ENCODE measurements around the gene NAA80. TPM values are rescaled to one million over a fixed set of nuclear protein-coding genes. Genes with fewer than 3 reads are reported as not detected.

Gene NAA80
- polyA plus RNA-seq, 1 of the 3 experiments (the other 2 are of a cell fraction), result 10.5 TPM

DNA sequence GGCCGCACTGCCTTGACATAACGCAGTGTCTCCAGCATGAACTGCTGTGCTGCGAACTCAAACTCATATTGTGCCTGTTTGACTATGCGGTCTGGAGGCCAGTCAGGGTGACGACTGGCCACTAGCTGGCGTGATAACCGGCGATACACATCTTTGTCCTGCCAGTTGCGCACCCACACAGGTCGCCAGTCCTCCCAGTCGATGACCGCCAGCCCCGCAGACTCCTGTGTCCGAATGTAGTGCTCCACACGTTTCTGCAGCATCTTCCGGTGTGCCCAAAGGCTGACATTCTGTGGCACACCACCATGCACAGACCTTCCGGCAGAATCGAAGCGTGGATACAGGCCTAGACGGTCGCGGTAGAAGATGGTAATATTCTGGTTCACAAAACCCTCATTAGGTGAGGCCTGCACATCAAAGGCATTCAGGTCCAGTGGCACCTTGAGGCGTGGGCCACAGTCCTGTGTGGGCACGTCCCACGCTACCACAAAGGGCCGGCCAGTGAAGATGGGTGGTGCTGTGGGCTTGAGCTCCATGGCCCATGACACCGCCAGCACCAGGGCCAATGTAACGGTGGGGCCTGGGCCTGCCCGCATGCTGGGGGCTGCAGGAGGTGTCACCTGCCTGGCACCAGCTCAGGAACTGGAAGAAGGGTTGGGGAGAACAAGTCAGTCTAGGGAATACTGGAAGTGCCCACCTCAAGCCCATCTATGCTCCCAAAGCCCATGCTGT, 20.9 kb upstream of the NAA80 start:
- peak overlapping the region; percentile 93 for H3K9ac ChIP-seq
- H3K79me2 ChIP-seq (ENCODE audit: insufficient read depth), result peaks cover 39% of the 10 kb centered on the region
- H2AFZ ChIP-seq (ENCODE audit: low read depth), result no peak overlapping the region
- H3K4me1 ChIP-seq (ENCODE audit: control insufficient read depth in 1 of 2, insufficient read depth in 2 of 2, low read depth in 1 of 2, low read length in 1 of 2), result peaks cover 0 to 40% of the 10 kb centered on the region in 2 experiments; a peak in 2 of 4 replicates
- no peaks in the 10 kb centered on the region for H3K9me3 ChIP-seq
- H3K9me2 ChIP-seq, result no peaks in the 10 kb centered on the region
- H3K27ac ChIP-seq (ENCODE audit: low read depth in 2 of 2, low read length in 1 of 2), result peak overlapping the region; percentile 92 to 94
- DNase-seq, result no peak
- H4K20me1 ChIP-seq (ENCODE audit: insufficient read depth), result no peaks in the 10 kb centered on the region
- H3K4me2 ChIP-seq, result peak overlapping the region; percentile 80
- WGBS (ENCODE audit: low lambda C conversion rate), result 74% methylated on average over 22 of the region's 29 CpGs
- peak overlapping the region; percentile 92 to 94 for H3K4me3 ChIP-seq (ENCODE audit: low read depth in 2 of 2, low read length in 1 of 2)
- CTCF ChIA-PET, result interaction anchor here (0.7 to 6.0 kb wide), 8 partner anchors 8 to 223 kb away, joined by 3 to 60 read pairs (median 6); partner anchors contain the start of genes HYAL1, HYAL3, IFRD2 and NAA80
- peaks cover 12% of the 10 kb centered on the region for H3F3A ChIP-seq (replicated peaks; ENCODE audit: insufficient read depth)
- no peaks in the 10 kb centered on the region for H3K27me3 ChIP-seq (ENCODE audit: insufficient read depth)
- H3K36me3 ChIP-seq (replicated peaks in 1 of 2; ENCODE audit: control insufficient read depth in 1 of 2, insufficient read depth in 2 of 2, low read length in 1 of 2), result peaks cover 15 to 37% of the 10 kb centered on the region in 2 experiments
- POLR2A ChIA-PET, result interaction anchor here (0.6 to 1.8 kb wide), 2 partner anchors 14 to 17 kb away, joined by 3 to 5 read pairs; no protein-coding TSS in a partner anchor
- no peak for TF ChIP-seq TCF12 (IDR thresholded peaks at IDR 0.05)
- TF ChIP-seq, protein P1, sequence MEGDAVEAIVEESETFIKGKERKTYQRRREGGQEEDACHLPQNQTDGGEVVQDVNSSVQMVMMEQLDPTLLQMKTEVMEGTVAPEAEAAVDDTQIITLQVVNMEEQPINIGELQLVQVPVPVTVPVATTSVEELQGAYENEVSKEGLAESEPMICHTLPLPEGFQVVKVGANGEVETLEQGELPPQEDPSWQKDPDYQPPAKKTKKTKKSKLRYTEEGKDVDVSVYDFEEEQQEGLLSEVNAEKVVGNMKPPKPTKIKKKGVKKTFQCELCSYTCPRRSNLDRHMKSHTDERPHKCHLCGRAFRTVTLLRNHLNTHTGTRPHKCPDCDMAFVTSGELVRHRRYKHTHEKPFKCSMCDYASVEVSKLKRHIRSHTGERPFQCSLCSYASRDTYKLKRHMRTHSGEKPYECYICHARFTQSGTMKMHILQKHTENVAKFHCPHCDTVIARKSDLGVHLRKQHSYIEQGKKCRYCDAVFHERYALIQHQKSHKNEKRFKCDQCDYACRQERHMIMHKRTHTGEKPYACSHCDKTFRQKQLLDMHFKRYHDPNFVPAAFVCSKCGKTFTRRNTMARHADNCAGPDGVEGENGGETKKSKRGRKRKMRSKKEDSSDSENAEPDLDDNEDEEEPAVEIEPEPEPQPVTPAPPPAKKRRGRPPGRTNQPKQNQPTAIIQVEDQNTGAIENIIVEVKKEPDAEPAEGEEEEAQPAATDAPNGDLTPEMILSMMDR (IDR thresholded peaks at IDR 0.05), result peak; percentile 16; the same call in 1 of the 2 replicates

DNA sequence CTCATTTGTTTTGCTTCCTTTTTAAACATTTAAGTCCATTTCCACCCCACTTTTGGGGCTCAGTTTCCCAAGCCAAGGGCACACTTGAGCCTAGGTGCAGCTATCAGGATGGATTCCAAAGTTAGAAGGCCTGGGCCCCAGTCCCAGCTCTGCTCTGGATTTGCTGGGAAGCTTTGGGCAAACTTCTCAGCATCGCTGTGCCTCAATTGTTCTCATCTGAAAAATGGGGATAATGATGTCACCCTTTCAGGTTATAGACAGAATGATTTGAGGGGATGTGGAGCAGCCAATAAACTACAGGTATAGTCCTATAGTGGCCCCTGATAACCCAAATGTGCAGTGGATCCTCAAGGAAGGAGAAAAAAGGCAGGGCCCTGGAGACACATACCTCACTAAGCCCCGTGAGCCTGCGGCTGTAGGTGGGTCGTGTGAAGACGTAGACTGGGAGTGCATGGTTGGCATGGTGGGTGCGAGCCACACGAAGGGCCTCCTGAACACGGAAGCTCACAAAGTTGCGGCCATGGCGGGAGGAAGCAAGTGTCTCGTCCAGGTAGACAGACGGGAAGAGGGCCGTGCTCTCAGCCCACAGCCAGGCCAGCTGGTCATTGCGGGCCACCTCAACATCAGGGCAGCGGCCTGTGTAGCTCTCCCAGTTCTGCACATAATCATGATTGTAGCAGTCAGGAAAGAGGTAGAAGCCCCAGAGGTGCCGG, 20.1 kb upstream of the NAA80 start:
- no peaks in the 10 kb centered on the region for H3K9me2 ChIP-seq
- no peaks in the 10 kb centered on the region for H3K9me3 ChIP-seq
- H4K20me1 ChIP-seq (ENCODE audit: insufficient read depth), result no peaks in the 10 kb centered on the region
- POLR2A ChIA-PET, result no interaction called here
- no peak overlapping the region; a peak in 1 of 4 replicates for H3K27ac ChIP-seq (ENCODE audit: low read depth in 2 of 2, low read length in 1 of 2)
- CTCF ChIA-PET, result interaction anchor here (0.8 to 6.0 kb wide), 7 partner anchors 9 to 127 kb away, joined by 3 to 60 read pairs (median 6); partner anchors contain the start of genes HYAL1, HYAL3, IFRD2 and NAA80
- H3K4me2 ChIP-seq, result peak overlapping the region; percentile 80; the same call in 1 of the 2 replicates
- H3K79me2 ChIP-seq (ENCODE audit: insufficient read depth), result peaks cover 39% of the 10 kb centered on the region
- H3F3A ChIP-seq (replicated peaks; ENCODE audit: insufficient read depth), result peaks cover 8% of the 10 kb centered on the region
- no peak for DNase-seq
- no peaks in the 10 kb centered on the region for H3K27me3 ChIP-seq (ENCODE audit: insufficient read depth)
- no peak overlapping the region for H3K9ac ChIP-seq
- H3K4me1 ChIP-seq (ENCODE audit: control insufficient read depth in 1 of 2, insufficient read depth in 2 of 2, low read depth in 1 of 2, low read length in 1 of 2), result peaks cover 0 to 38% of the 10 kb centered on the region in 2 experiments; a peak in 2 of 4 replicates
- no peak overlapping the region for H2AFZ ChIP-seq (ENCODE audit: low read depth)
- no peak overlapping the region for H3K4me3 ChIP-seq (ENCODE audit: low read depth in 2 of 2, low read length in 1 of 2)
- 99% methylated on average over 15 of the region's 16 CpGs for WGBS (ENCODE audit: low lambda C conversion rate)
- H3K36me3 ChIP-seq (replicated peaks in 1 of 2; ENCODE audit: control insufficient read depth in 1 of 2, insufficient read depth in 2 of 2, low read length in 1 of 2), result peaks cover 15 to 32% of the 10 kb centered on the region in 2 experiments
- TF ChIP-seq, protein P2, sequence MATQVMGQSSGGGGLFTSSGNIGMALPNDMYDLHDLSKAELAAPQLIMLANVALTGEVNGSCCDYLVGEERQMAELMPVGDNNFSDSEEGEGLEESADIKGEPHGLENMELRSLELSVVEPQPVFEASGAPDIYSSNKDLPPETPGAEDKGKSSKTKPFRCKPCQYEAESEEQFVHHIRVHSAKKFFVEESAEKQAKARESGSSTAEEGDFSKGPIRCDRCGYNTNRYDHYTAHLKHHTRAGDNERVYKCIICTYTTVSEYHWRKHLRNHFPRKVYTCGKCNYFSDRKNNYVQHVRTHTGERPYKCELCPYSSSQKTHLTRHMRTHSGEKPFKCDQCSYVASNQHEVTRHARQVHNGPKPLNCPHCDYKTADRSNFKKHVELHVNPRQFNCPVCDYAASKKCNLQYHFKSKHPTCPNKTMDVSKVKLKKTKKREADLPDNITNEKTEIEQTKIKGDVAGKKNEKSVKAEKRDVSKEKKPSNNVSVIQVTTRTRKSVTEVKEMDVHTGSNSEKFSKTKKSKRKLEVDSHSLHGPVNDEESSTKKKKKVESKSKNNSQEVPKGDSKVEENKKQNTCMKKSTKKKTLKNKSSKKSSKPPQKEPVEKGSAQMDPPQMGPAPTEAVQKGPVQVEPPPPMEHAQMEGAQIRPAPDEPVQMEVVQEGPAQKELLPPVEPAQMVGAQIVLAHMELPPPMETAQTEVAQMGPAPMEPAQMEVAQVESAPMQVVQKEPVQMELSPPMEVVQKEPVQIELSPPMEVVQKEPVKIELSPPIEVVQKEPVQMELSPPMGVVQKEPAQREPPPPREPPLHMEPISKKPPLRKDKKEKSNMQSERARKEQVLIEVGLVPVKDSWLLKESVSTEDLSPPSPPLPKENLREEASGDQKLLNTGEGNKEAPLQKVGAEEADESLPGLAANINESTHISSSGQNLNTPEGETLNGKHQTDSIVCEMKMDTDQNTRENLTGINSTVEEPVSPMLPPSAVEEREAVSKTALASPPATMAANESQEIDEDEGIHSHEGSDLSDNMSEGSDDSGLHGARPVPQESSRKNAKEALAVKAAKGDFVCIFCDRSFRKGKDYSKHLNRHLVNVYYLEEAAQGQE (IDR thresholded peaks at IDR 0.05; ENCODE audit: low read depth, low read length), result no peak
- TF ChIP-seq GABPA (IDR thresholded peaks at IDR 0.05; ENCODE audit: low read depth), result no peak
- TF ChIP-seq, protein P3, sequence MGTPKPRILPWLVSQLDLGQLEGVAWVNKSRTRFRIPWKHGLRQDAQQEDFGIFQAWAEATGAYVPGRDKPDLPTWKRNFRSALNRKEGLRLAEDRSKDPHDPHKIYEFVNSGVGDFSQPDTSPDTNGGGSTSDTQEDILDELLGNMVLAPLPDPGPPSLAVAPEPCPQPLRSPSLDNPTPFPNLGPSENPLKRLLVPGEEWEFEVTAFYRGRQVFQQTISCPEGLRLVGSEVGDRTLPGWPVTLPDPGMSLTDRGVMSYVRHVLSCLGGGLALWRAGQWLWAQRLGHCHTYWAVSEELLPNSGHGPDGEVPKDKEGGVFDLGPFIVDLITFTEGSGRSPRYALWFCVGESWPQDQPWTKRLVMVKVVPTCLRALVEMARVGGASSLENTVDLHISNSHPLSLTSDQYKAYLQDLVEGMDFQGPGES (IDR thresholded peaks at IDR 0.05; ENCODE audit: low read depth, low read length), result no peak
- TF ChIP-seq EZH2phosphoT487 (IDR thresholded peaks at IDR 0.05; ENCODE audit: borderline replicate concordance, low read depth), result no peak
- no peak for TF ChIP-seq RAD21 (IDR thresholded peaks at IDR 0.05; ENCODE audit: low read length)
- no peak for TF ChIP-seq RCOR1 (IDR thresholded peaks at IDR 0.05; ENCODE audit: low read length)
- TF ChIP-seq ELF1 (IDR thresholded peaks at IDR 0.05), result no peak
- TF ChIP-seq MEF2A (IDR thresholded peaks at IDR 0.05; ENCODE audit: borderline replicate concordance, low read depth), result no peak
- no peak for TF ChIP-seq GATA2 (CRISPR knock-in tag; IDR thresholded peaks at IDR 0.05)
- no peak for TF ChIP-seq SIN3A (IDR thresholded peaks at IDR 0.05; ENCODE audit: borderline replicate concordance, low read depth, low read length)
- TF ChIP-seq, protein P4, sequence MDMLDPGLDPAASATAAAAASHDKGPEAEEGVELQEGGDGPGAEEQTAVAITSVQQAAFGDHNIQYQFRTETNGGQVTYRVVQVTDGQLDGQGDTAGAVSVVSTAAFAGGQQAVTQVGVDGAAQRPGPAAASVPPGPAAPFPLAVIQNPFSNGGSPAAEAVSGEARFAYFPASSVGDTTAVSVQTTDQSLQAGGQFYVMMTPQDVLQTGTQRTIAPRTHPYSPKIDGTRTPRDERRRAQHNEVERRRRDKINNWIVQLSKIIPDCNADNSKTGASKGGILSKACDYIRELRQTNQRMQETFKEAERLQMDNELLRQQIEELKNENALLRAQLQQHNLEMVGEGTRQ (IDR thresholded peaks at IDR 0.05; ENCODE audit: borderline replicate concordance, low read depth, low read length), result no peak

Data from SK-N-SH (cell line).